Measurements from ENCODE around the gene INO80.

- TF ChIP-seq POLR2A (IDR thresholded peaks at IDR 0.05; ENCODE audit: low read depth) = no peak
- TF ChIP-seq, protein P1, sequence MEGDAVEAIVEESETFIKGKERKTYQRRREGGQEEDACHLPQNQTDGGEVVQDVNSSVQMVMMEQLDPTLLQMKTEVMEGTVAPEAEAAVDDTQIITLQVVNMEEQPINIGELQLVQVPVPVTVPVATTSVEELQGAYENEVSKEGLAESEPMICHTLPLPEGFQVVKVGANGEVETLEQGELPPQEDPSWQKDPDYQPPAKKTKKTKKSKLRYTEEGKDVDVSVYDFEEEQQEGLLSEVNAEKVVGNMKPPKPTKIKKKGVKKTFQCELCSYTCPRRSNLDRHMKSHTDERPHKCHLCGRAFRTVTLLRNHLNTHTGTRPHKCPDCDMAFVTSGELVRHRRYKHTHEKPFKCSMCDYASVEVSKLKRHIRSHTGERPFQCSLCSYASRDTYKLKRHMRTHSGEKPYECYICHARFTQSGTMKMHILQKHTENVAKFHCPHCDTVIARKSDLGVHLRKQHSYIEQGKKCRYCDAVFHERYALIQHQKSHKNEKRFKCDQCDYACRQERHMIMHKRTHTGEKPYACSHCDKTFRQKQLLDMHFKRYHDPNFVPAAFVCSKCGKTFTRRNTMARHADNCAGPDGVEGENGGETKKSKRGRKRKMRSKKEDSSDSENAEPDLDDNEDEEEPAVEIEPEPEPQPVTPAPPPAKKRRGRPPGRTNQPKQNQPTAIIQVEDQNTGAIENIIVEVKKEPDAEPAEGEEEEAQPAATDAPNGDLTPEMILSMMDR (IDR thresholded peaks at IDR 0.05) = no peak
- no peak for TF ChIP-seq POLR2AphosphoS5 (IDR thresholded peaks at IDR 0.05)
Measured at GRCh38 chr15:40931300-40932142, 184.6 kb downstream of the INO80 start.

All from esophagus muscularis mucosa (tissue), 3 donors.